Activated CD8-positive, alpha-beta memory T cell treated with anti-CD3 and anti-CD28 coated beads, Interleukin-2, amount 10 ng/mL, durations not matched to agents 7 days and 5 days (primary cell): Measurements from ENCODE around the gene TAF6. TPM values are rescaled to one million over a fixed set of nuclear protein-coding genes. Genes with fewer than 3 reads are reported as not detected.

ENCODE experiments used
- ATAC-seq: fragments of 150-1000 bp; cut with Tn5 transposase; one replicate; pipeline ENCODE4 v1.10.0; 2021; ENCODE audit warnings: moderate library complexity
- CTCF ChIA-PET: fragments of 350-600 bp; sonication (Branson Sonifier 250); formaldehyde crosslinking; loops from one replicate; lab custom pipeline; 2021; ENCODE audit warnings: antibody characterized with exemption; lab: Charles Lee
- DNase-seq: peaks from one replicate; pipeline ENCODE4 v3.0.0-alpha.2; 2020
- H3K27ac Mint-ChIP-seq: one replicate; pipeline ENCODE4 v1.8.0; 2021; ENCODE audit warnings: mild to moderate bottlenecking, mixed read lengths
- H3K27me3 Mint-ChIP-seq: one replicate; pipeline ENCODE4 v1.8.0; 2021; ENCODE audit warnings: mixed read lengths
- H3K36me3 Mint-ChIP-seq: one replicate; pipeline ENCODE4 v1.8.0; 2021; ENCODE audit warnings: mild to moderate bottlenecking, mixed read lengths
- H3K4me1 Mint-ChIP-seq: one replicate; pipeline ENCODE4 v1.8.0; 2021; ENCODE audit warnings: mixed read lengths
- H3K4me3 Mint-ChIP-seq: one replicate; pipeline ENCODE4 v1.8.0; 2021; ENCODE audit warnings: mild to moderate bottlenecking, moderate library complexity, mixed read lengths
- H3K9me3 Mint-ChIP-seq: one replicate; pipeline ENCODE4 v1.8.0; 2022; ENCODE audit warnings: low read depth, mixed read lengths
- total RNA-seq, 2 experiments: library from RNA; stranded (reverse); gene quantifications; one replicate each; pipeline ENCODE4 v1.2.3, GENCODE V29; 2021

The TAF6 gene
- total RNA-seq = 10 to 100 TPM; 70.4 to 71.4 TPM

GRCh38 chr7:100119072-100119969, at the start of gene TAF6, which contains the start of gene CNPY4:
TSS of gene TAF6 (minus strand) at chr7:100119358. CDS start at chr7:100114209, 5,149 bp downstream.
TSS of gene CNPY4 (plus strand) at chr7:100119634. CDS start at chr7:100119745, 111 bp downstream.
- ATAC-seq = peak; percentile 80
- peaks cover 26% of the 10 kb centered on the region for H3K4me1 Mint-ChIP-seq
- no peaks in the 10 kb centered on the region for H3K27me3 Mint-ChIP-seq
- H3K9me3 Mint-ChIP-seq = no peaks in the 10 kb centered on the region
- peak within 1 kb of the TSS; percentile 91 for H3K27ac Mint-ChIP-seq
- H3K4me3 Mint-ChIP-seq = peak within 1 kb of the TSS; percentile 93
- peaks cover 17% of the 10 kb centered on the region for H3K36me3 Mint-ChIP-seq
- CTCF ChIA-PET = interaction anchor here (1.0 to 2.5 kb wide), 5 partner anchors 11 to 139 kb away, joined by 3 to 26 read pairs (median 4); partner anchors contain the start of genes AP4M1 and COPS6
- peak; percentile 96 for DNase-seq

DNA sequence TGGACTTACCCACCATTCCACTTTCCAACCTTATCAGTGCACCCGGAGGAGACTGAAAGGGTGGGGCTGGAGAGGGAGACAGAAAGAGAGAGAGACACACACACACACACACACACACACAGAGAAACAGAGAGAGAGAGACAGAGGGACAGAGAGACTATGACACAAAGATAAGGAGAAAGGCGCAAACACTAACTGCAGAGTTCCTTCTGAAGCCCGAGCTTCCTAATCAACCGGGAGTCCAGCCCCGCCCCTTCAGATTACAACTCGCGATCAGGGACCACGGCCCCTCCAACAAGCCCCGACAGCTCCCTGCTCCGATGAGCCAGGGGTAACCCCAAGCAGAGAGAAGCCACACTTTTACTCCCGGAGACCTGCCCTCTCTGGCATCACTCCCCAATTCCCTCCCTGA, 48.8 kb upstream of the TAF6 start:
- peak overlapping the region; percentile 16 for H3K27ac Mint-ChIP-seq
- H3K27me3 Mint-ChIP-seq = peaks cover 43% of the 10 kb centered on the region
- ATAC-seq (no peak), DNase-seq (no peak)
- CTCF ChIA-PET = interaction anchor here (0.9 to 2.8 kb wide), 7 partner anchors 10 to 50 kb away, joined by 3 to 11 read pairs (median 4); partner anchors contain the start of genes GPC2, LAMTOR4, STAG3 and TRAPPC14
- peaks cover 69% of the 10 kb centered on the region for H3K4me1 Mint-ChIP-seq
- H3K4me3 Mint-ChIP-seq = peak overlapping the region; percentile 57
- no peaks in the 10 kb centered on the region for H3K9me3 Mint-ChIP-seq
- no peaks in the 10 kb centered on the region for H3K36me3 Mint-ChIP-seq

- ATAC-seq = no peak
- Mint-ChIP-seq H3K36me3 (no peaks in the 10 kb centered on the region), H3K9me3 (no peaks in the 10 kb centered on the region), H3K27me3 (peaks cover 43% of the 10 kb centered on the region), H3K4me3 (peak overlapping the region; percentile 57), H3K4me1 (peaks cover 72% of the 10 kb centered on the region), H3K27ac (no peak overlapping the region)
- CTCF ChIA-PET = interaction anchor here (0.9 to 2.8 kb wide), 8 partner anchors 9 to 51 kb away, joined by 3 to 11 read pairs (median 4); partner anchors contain the start of genes GPC2, LAMTOR4 and TRAPPC14
- no peak for DNase-seq
These were observed 48.1 kb upstream of the TAF6 start for GRCh38 chr7:100166970-100167911.

GRCh38 chr7:100166317-100166940, 47.3 kb upstream of the TAF6 start:
- H3K27ac Mint-ChIP-seq = peak overlapping the region; percentile 48
- no peaks in the 10 kb centered on the region for H3K9me3 Mint-ChIP-seq
- peaks cover 40% of the 10 kb centered on the region for H3K27me3 Mint-ChIP-seq
- H3K4me1 Mint-ChIP-seq = peaks cover 70% of the 10 kb centered on the region
- CTCF ChIA-PET = interaction anchor here (0.9 to 2.8 kb wide), 6 partner anchors 11 to 52 kb away, joined by 3 to 11 read pairs (median 4); partner anchors contain the start of genes GPC2 and LAMTOR4
- peak overlapping the region; percentile 3 for H3K4me3 Mint-ChIP-seq
- DNase-seq = peak; percentile 61
- ATAC-seq = peak; percentile 50
- H3K36me3 Mint-ChIP-seq = no peaks in the 10 kb centered on the region

GRCh38 chr7:100163871-100164270, 44.7 kb upstream of the TAF6 start:
- H3K27me3 Mint-ChIP-seq = peaks cover 28% of the 10 kb centered on the region
- H3K27ac Mint-ChIP-seq = no peak overlapping the region

DNA sequence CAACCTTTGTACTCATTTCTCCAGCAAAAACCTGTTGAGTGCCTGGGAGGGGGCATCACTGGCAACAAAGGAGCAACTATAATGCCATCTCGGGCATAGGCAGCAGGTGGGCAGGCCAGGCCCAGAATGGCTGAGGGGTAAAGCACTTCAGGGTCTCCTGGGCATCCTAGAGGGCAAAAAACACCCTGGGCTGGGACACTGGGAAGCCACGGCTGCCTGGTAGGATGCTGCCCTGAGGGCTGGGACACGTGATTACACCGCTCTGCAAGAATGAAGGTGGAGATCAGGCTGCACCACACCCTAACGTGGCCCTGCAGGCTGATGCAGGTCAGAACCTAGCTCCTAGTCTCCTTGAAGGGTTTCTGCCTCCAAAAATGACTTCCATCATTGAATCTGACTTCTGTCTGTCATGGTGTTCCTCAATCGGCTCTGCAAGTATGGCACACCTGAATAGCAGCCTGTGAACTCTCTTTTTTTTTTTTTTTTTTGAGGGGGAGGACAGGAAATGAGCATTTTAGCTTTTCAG, 43.9 kb upstream of the TAF6 start:
- H3K4me3 Mint-ChIP-seq = no peak overlapping the region
- ATAC-seq (no peak), DNase-seq (no peak)
- H3K36me3 Mint-ChIP-seq = no peaks in the 10 kb centered on the region
- H3K4me1 Mint-ChIP-seq = peaks cover 49% of the 10 kb centered on the region
- no peaks in the 10 kb centered on the region for H3K9me3 Mint-ChIP-seq
- H3K27ac Mint-ChIP-seq = peak overlapping the region; percentile 72
- CTCF ChIA-PET = interaction anchor here (0.7 to 9.7 kb wide), 4 partner anchors 14 to 79 kb away, joined by 3 to 61 read pairs (median 4); partner anchors contain the start of genes GPC2 and STAG3
- H3K27me3 Mint-ChIP-seq = peaks cover 20% of the 10 kb centered on the region

More at GRCh38 chr7:100163871-100164270, 44.7 kb upstream of the TAF6 start:
- H3K36me3 Mint-ChIP-seq = no peaks in the 10 kb centered on the region
- no peak overlapping the region for H3K4me3 Mint-ChIP-seq
- no peaks in the 10 kb centered on the region for H3K9me3 Mint-ChIP-seq
- DNase-seq (no peak), ATAC-seq (no peak)
- peaks cover 56% of the 10 kb centered on the region for H3K4me1 Mint-ChIP-seq
- CTCF ChIA-PET = interaction anchor here (0.7 to 9.7 kb wide), 4 partner anchors 14 to 79 kb away, joined by 3 to 61 read pairs (median 4); partner anchors contain the start of genes GPC2 and STAG3

GRCh38 chr7:100160067-100160466, 40.9 kb upstream of the TAF6 start:
- H3K4me1 Mint-ChIP-seq = peaks cover 50% of the 10 kb centered on the region
- H3K4me3 Mint-ChIP-seq = no peak overlapping the region
- no peaks in the 10 kb centered on the region for H3K9me3 Mint-ChIP-seq
- no peak overlapping the region for H3K27ac Mint-ChIP-seq
- no peak for ATAC-seq
- no peaks in the 10 kb centered on the region for H3K27me3 Mint-ChIP-seq
- CTCF ChIA-PET = interaction anchor here (1.7 to 9.7 kb wide), 3 partner anchors 12 to 57 kb away, joined by 6 to 61 read pairs (median 19); no protein-coding TSS in a partner anchor
- H3K36me3 Mint-ChIP-seq = peaks cover 20% of the 10 kb centered on the region
- no peak for DNase-seq

DNA sequence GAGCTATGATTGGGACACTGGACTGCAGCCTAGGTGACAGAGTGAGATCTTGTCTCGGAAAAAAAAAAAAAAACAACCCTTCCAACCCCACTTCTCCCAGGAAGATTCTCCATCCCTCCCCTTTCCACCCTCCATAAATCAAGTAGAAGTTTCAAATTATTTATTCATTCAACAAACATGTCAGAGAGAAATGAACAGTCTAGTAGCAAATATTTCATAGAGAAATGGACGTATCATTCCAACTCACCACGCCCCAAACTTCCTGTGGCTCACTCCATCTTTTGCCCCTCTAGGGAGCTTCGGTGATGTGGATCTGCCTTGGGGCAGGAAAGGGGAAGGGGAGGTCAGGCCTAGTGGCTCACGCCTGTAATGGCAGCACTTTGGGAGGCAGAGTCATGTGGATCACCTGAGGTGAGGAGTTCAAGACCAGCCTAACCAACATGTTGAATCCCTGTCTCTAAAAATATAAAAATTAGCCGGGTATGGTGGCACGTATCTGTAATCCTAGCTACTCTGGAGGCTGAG, 40.0 kb upstream of the TAF6 start:
- no peak for ATAC-seq
- Mint-ChIP-seq H3K4me3 (peak overlapping the region; percentile 75), H3K4me1 (peaks cover 48% of the 10 kb centered on the region), H3K27ac (peak overlapping the region; percentile 78), H3K9me3 (no peaks in the 10 kb centered on the region), H3K36me3 (peaks cover 20% of the 10 kb centered on the region), H3K27me3 (no peaks in the 10 kb centered on the region)
- CTCF ChIA-PET = interaction anchor here (0.6 to 9.7 kb wide), 4 partner anchors 9 to 1027 kb away, joined by 3 to 61 read pairs (median 13); partner anchors contain the start of gene GAL3ST4
- DNase-seq = no peak

- Mint-ChIP-seq H3K36me3 (peaks cover 23% of the 10 kb centered on the region), H3K4me1 (peaks cover 48% of the 10 kb centered on the region), H3K9me3 (no peaks in the 10 kb centered on the region), H3K27ac (peak within 1 kb of the TSS; percentile 78), H3K27me3 (no peaks in the 10 kb centered on the region), H3K4me3 (peak within 1 kb of the TSS; percentile 75)
- DNase-seq = peak; percentile 94
- ATAC-seq = peak; percentile 94
- CTCF ChIA-PET = interaction anchor here (0.6 to 9.7 kb wide), 5 partner anchors 10 to 1028 kb away, joined by 3 to 61 read pairs (median 7); partner anchors contain the start of genes GAL3ST4, GPC2 and STAG3
These were observed 39.3 kb upstream of the TAF6 start, which contains the start of gene TRAPPC14 for GRCh38 chr7:100158229-100159098. TSS of gene TRAPPC14 (minus strand) at chr7:100158723. CDS start at chr7:100158499, 224 bp downstream.

- Mint-ChIP-seq H3K4me3 (peak overlapping the region; percentile 75), H3K27me3 (no peaks in the 10 kb centered on the region), H3K4me1 (peaks cover 47% of the 10 kb centered on the region), H3K36me3 (peaks cover 25% of the 10 kb centered on the region), H3K27ac (peak overlapping the region; percentile 78), H3K9me3 (no peaks in the 10 kb centered on the region)
- ATAC-seq (peak; percentile 5), DNase-seq (no peak)
- CTCF ChIA-PET = interaction anchor here (0.8 to 9.7 kb wide), 5 partner anchors 10 to 60 kb away, joined by 3 to 61 read pairs (median 7); partner anchors contain the start of genes GAL3ST4, GPC2 and STAG3
These were observed 38.4 kb upstream of the TAF6 start for GRCh38 chr7:100157334-100158228.
